Measurements from ENCODE around the gene CFAP69.

Gene CFAP69

GRCh38 chr7:90211391-90212148 is 33.4 kb upstream of the CFAP69 start, which contains the start of gene STEAP2:
TSS of gene STEAP2 (plus strand) at chr7:90211740. CDS start at chr7:90225083, 13,343 bp downstream.
- H3K4me3 ChIP-seq (ENCODE audit: low read depth, low read length) = peak within 1 kb of the TSS; percentile 67
- TF ChIP-seq CTCF (conservative IDR thresholded peaks at IDR 0.05; ENCODE audit: low read depth, low read length) = peak; percentile 52
- DNase-seq (ENCODE audit: low read depth) = peak; percentile 94

GRCh38 chr7:90212149-90212495 is 32.9 kb upstream of the CFAP69 start:
- no peak for DNase-seq (ENCODE audit: low read depth)
- TF ChIP-seq CTCF (conservative IDR thresholded peaks at IDR 0.05; ENCODE audit: low read depth, low read length) = no peak
- H3K4me3 ChIP-seq (ENCODE audit: low read depth, low read length) = peak overlapping the region; percentile 67

GRCh38 chr7:90213521-90213920 is 31.5 kb upstream of the CFAP69 start:
- no peak for DNase-seq (ENCODE audit: low read depth)
- no peak overlapping the region for H3K4me3 ChIP-seq (ENCODE audit: low read depth, low read length)
- TF ChIP-seq CTCF (conservative IDR thresholded peaks at IDR 0.05; ENCODE audit: low read depth, low read length) = no peak

GRCh38 chr7:90216080-90216674 is 28.8 kb upstream of the CFAP69 start:
- DNase-seq (ENCODE audit: low read depth) = no peak
- no peak overlapping the region for H3K4me3 ChIP-seq (ENCODE audit: low read depth, low read length)
- TF ChIP-seq CTCF (conservative IDR thresholded peaks at IDR 0.05; ENCODE audit: low read depth, low read length) = no peak

- no peak for DNase-seq (ENCODE audit: low read depth)
- no peak for TF ChIP-seq CTCF (conservative IDR thresholded peaks at IDR 0.05; ENCODE audit: low read depth, low read length)
- H3K4me3 ChIP-seq (ENCODE audit: low read depth, low read length) = no peak overlapping the region
These were observed 28.2 kb upstream of the CFAP69 start for GRCh38 chr7:90216771-90217170.

- DNase-seq (ENCODE audit: low read depth) = no peak
- no peak for TF ChIP-seq CTCF (conservative IDR thresholded peaks at IDR 0.05; ENCODE audit: low read depth, low read length)
- H3K4me3 ChIP-seq (ENCODE audit: low read depth, low read length) = no peak overlapping the region
These were observed 22.6 kb upstream of the CFAP69 start for GRCh38 chr7:90222390-90222789.

Measured in choroid plexus epithelial cell (primary cell).